ENCODE results near the gene MAD2L1BP.

The MAD2L1BP gene

DNA sequence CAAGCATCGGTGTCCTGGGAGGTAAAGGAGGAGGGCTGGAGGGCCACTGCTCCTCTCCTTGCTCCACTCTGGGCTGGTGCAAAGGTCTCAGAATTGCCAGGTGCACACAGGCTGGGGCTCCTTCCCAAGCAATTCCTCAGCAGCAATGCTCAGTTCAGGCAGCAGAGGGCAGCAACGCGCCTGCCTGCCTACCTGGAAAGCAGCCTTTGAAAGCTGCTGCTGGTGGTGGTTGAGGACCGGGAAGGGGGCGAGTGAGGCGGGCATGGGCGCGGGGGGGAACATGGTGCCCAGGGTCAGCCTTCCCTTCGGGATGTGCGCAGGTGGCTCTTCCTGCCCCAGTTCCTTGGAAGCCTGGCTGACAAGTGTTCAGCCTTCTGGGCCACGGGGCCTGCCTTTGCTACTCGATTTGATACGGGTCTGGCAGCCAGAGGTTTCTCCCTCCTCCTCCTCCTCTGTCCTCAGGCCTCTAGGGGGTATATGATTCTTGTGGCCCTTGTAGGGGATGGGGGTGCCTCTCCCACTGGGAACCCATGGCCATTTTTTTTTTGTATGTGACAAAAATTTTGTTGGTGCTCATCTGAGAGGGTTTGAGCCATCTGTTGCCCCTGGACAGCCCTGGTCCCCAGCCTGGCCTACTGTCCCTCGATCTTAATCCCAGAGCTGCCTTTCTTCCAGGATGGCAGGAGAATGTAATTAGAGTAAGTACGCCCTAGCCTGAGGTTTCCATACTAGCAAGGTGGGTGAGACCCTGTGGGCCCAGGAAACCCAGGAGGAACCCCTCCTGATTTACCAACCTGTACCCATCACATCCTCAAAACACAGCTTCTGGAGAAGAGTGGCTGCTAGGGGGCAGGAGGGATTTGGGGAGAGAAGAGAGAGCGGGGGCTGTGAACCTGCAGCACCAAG lies 31.9 kb downstream of the MAD2L1BP start:
- peak; percentile 77 to 80 for DNase-seq

DNA sequence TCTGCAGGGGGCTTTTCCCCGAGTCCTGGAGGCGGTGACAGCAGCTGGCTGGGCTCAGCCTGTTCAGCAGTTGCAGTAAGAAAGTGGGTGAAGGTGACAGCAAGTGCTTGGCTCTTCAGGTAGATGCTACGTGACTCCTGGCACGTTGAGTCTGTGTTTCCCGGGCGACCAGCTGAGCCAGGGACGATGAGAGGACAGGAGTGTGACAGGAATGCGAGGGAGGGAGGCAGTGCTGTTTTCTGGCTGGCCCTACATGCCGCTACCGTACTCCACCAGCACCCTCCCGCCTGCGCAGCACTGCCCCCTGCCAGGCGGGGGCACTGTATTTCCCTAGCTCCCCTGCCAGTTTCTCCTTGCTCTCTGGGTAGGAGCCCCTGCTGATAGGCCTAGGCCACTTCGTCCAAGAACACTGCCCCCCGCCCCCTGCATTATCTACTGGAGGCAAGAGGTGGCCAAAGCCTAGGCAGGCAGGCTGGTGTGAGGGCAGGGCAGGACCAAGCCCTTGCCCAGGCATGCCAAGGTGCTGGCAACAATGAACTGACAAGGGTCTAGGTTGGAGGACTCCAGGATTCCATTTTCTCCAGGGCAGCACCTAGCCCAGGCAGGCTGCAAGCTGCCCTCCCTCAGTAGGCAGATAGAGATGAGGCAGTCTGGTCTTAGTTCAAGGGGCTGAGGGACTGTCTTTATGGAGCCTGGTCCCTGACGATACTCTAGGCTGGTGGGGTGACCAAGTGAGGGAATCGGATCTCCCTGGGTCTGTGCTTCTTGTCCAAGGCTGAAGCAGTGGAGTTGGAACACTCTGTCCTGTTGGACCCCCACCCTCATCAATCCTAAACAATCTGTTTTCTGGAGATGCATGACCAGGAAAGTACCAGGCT lies 32.8 kb downstream of the MAD2L1BP start:
- DNase-seq = peak; percentile 35 to 47

GRCh38 chr6:43669050-43669921 lies 33.6 kb downstream of the MAD2L1BP start:
- no peak for DNase-seq

DNA sequence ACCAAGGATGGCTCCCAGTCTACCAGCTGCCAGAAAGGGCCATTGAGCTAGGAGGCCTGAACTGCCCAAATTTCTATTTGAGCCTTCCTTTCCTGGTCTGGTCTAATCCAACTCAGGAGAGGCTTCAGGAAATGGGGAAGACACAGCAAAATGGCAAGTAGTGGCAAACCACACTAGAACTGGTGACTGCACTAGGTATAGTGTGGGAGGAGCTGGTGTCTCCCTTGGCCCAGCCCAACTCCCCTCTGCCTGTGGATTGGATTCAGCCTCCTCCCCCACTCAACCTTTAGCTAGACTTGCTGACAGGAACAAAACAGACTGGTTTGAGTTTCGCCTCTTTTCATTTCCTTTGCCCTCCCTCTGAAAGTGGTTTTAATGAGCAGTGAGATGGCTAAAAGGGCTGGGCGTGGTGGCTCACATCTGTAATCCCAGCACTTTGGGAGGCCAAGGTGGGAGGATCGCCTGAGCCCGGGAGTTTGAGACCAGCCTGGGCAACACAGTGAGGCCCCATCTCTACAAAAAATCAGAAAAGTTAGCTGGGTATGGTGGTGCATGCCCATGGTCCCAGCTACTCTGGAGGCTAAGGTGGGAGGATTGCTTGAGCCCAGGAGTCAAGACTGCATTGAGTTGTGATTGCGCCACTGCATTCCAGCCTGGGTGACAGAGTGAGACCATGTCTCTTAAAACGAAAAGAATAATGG lies 34.4 kb downstream of the MAD2L1BP start:
- DNase-seq = no peak

DNA sequence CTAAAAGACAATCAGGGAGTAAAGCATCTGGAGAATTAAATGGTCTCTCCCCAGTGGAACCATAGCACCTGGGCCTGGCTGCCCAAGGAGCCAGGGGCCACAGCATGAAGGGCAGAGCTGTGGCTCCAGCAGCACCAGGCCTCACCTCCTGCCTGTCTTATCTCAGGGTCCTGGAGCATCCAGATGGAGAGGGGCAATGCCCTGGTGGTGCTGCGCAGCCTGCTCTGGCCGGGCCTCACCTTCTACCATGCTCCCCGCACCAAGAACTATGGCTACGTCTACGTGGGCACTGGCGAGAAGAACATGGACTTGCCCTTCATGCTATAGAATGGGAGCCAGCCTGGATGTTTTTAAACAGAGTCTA lies 35.0 kb downstream of the MAD2L1BP start:
- no peak for DNase-seq

DNA sequence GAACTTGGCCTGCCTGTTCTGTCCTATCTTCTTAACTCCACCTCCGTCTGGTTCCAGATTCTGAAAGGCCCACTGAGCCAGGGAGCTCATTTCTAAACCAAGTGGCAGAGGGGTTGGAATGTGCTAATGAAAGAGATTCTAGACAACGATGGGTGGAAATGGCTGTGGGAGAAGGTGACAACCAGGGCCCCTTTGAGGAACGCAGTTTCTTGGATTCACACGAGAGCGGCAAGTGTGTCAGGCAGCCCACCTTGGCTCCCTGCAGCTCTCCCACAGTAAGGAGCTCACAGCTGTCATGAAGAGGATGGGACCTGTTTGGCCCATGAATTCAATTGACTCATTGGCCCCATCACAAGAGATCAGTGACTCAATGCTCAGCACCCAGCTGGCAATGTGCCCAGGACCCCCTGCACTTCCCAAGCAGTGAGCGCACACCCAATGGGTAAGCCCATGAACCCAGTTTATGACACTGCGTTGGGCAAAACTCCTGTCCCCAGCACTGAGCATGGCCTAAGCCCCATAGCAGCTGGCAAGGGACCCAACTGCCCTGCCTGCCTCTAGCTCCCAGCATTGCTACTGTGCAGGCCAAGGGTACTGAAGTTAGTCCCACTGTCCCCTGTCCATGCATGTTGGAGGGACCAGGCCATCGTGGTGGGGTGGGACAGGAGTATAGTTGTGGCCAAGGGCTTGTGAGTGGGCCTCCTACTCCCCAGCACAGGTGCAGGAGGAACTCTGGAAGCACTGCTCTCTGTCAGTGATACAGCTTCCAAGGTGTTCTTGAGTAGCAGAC lies 35.6 kb downstream of the MAD2L1BP start:
- no peak for DNase-seq

DNA sequence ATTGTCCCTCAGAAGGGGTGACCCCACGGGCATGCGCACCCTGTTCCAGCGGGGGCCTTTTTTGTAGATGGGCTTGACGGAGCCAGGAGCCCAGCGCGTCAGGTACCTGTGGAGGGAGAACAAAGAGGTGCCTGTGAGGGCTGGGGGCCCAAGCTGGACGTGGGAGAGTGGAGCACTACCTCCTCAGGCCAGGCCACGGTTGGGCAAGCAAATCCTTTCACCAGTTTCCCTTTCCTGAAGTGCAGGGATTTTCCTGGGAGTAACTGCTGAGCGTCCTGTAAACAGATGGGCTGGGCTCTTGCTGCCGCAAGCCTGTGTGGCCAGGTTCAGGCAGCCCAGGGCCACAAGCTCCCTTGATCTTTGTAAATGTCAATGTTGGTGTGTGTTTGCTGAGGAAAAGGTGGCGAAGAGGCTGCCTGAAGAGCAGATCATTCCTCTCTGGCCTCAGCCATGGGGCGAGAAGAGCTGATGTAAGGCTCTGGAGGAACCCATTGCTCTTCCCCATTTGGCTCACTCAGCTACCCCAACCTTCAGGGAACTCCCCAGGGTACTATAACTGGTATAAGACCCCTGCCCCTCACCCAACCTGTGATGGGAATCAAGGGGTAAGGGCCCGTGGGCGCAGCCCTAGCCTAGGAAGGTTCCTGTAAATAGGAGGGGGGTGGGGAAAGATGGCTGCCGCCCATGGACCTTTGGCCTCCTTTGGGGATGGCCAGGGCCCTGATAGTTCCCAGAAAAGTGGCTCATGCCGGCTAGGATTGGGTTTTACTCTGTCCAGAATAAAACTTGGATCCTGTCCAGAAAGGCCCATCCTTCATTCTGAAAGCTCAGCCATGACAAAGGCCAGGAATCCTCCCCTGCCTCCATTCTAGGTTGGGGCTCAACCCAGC lies 36.4 kb downstream of the MAD2L1BP start:
- no peak for DNase-seq

- no peak for DNase-seq
Measured at GRCh38 chr6:43673444-43674084, 37.9 kb downstream of the MAD2L1BP start.

DNA sequence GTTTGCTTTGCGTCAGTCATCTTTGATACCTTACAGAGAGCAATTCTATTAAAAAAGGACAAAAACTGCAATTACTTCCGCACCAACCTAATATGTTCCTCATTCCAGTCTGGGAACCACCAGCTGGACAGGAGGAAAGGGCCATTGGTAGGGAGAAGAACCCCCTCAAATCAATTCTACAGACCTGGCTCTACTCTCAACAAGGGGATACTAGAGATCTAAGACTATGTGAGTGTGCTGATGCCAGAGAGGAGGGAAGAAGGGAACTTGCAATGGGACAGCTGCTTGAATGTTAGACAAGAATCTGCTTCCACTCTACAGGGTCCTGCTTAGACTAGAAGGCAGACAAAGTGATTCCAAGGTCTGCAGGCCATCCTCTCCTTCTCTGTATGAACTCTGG lies 38.7 kb downstream of the MAD2L1BP start:
- no peak for DNase-seq

DNA sequence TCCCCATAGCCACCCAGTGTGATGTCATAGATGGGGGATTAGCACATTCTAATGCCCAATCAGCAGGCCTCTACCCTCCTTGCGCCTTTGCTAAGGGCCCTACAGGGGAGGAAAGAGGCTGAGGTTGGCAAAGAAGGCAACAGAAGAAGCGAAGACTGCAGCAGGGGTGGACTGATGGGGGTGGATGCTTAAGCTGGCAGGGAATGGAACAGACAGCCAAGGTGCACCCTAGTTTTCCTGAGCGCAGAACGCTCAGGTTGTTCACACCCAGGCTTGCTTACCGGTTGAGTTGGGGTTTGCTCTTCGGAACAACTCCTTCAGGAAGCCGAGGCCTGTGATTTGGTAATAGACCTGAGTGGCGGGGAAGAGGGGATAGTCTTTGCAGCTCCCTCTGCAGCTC lies 39.3 kb downstream of the MAD2L1BP start:
- no peak for DNase-seq

DNA sequence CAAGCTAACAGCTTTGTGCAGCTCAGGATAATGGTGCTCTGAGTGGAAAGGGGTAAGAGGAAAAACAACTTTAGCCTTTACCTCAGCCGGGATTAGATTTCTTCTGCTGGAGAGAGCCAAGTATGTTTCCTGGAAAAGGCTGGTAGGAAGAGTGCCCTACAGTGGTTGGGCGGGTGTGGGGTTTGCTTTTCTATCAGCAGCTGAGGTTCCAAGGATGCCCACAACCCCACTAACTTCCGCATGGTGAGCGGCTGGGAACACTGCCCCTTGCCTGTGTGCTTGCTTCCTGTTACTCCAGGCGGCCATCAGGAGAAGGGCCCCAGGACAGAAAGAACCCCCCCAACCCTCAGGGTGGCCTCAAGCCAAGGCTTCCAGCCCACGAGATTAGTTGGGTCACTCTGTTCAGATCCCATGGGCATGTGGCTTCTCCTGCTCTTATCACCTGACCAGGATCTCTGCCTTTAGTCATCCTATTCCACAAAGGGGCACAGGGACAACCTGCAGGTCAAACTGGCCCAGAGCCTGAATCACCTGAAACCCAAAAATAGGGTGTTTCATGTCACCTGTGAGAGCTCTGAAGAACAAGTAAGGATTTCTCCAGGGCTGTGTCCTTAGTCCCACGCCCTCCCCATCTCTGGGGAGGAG lies 41.4 kb downstream of the MAD2L1BP start:
- no peak for DNase-seq

DNA sequence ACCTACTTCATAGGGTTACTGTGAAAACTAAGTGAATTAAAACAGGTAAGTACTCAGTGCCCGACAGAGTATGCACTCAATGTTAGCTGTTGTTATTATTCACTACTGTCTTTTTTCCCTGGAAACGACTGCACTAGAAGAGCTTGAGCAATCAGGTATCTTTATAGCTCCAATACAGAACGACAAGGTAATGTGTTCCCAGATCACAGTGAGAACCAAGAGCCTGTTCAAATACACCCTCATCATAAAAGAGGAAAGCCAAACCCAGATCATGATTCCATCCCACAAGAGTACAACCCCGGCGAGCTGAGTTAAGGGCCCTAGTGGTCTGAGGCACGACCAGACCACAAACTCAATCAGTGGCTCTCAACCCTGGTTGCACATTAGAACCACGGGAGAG lies 42.1 kb downstream of the MAD2L1BP start:
- DNase-seq = no peak

DNA sequence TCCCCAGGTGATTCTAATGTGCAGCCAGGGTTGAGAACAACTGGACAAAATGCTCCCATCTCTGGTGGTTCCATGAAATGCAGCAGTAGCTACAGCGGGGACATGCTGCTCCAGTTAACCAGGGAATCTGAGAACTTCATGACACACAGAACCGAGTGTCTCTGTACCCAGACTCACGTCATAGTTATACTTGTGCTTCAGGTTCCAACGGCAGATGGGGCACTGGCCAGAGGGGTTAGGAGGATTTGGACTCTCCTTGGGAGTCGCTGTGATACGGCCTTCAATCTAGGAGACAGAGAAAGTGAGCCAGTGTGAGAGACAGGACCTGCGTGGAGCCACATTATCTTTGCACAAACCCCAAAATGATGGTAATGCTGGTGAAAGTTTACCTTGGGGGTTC lies 42.7 kb downstream of the MAD2L1BP start:
- DNase-seq = no peak

DNA sequence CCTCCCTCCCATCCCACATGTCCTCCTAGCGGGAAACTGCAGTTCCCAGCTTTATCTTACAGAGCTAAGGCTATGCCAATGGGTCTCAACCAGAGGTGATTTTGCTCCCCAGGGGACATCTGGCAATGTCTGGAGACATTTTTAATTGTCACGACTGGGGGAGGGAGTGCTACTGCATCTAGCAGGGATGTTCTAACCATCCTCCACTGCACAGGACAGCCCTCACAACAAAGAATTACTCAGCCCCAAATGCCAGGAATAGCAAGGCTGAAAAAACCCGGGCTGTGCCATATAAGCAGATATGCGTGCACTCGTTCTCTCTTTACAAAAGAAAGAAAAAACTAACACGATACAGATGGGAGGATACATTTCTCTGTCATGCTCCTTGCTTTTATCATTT lies 43.4 kb downstream of the MAD2L1BP start:
- no peak for DNase-seq

GRCh38 chr6:43680308-43681200 lies 44.9 kb downstream of the MAD2L1BP start:
- no peak for DNase-seq

DNA sequence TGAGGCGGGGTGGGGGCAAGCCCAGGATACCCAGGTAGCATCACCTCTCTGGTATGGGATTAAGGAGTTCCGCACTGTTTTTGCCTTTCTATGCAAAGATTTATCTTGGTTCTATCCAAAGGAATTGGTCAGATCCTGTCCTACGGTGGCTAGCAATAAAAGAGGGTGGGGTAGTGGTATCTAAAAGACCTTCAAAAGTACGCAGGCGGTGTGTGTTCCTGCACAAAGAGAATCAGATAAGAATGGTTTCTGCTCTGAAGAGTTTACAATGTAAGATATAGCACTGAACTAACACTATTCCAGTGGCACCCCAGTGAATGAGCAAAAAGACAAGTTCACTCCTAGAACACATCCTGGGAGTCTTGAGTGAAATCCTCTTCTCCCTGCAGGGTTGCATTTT lies 45.7 kb downstream of the MAD2L1BP start:
- no peak for DNase-seq

GRCh38 chr6:43682724-43683429 lies 47.2 kb downstream of the MAD2L1BP start:
- no peak for DNase-seq

All from CD4-positive, alpha-beta T cell treated with Interleukin-4 for 1 hour (primary cell).